Superior temporal gyrus (tissue), 1 donor: ENCODE results near the gene SCUBE2.
A peak's percentile ranks its signal among the peaks of the same experiment; 100 is the strongest.
"Not testable (repeated sequence)": the region's sequence is repeated elsewhere in the genome, so short reads cannot be mapped to it uniquely, and the experiment has no call there.

Source experiments
- DNase-seq: peaks from one replicate; pipeline ENCODE4 v3.0.0-alpha.2; 2016; ENCODE audit errors: extremely low spot score

SCUBE2 gene

GRCh38 chr11:9008661-9009060, 82.7 kb downstream of the SCUBE2 start:
- DNase-seq, result no peak

- DNase-seq, result no peak
Measured at GRCh38 chr11:9008011-9008550, 83.3 kb downstream of the SCUBE2 start.

- no peak for DNase-seq
Measured at GRCh38 chr11:9005087-9005486, 86.3 kb downstream of the SCUBE2 start.

- no peak for DNase-seq
Measured at GRCh38 chr11:9004183-9004926, 87.0 kb downstream of the SCUBE2 start.

GRCh38 chr11:9003573-9004182, 87.7 kb downstream of the SCUBE2 start, which contains the start of gene NRIP3:
TSS of gene NRIP3 (minus strand) at chr11:9004001. CDS start at chr11:9003935, 66 bp downstream.
- DNase-seq, result peak; percentile 43

- no peak for DNase-seq
Measured at GRCh38 chr11:9002920-9003572, 88.4 kb downstream of the SCUBE2 start.

- DNase-seq, result no peak
Measured at GRCh38 chr11:9001736-9002135, 89.7 kb downstream of the SCUBE2 start.

DNA sequence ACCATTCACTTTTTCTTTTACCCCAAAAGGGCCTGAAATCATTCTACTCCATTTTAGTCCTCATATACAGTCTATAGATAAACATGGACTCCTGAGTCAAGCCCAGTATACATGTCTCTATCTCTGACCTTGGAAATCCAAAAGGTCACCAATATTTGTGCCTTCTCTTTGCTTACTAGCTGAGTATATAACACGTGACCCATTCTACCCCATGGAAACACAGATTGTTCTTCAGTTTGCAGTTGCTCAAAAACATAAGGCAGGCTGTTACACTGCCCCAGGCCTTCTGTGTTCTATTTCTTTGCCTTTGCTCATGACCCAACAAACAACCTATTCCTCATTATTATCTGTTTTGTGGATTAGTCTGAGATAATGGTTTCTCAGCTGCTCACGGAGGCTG, 93.4 kb downstream of the SCUBE2 start:
- DNase-seq, result no peak

GRCh38 chr11:8997451-8997850, 93.9 kb downstream of the SCUBE2 start:
- no peak for DNase-seq

DNA sequence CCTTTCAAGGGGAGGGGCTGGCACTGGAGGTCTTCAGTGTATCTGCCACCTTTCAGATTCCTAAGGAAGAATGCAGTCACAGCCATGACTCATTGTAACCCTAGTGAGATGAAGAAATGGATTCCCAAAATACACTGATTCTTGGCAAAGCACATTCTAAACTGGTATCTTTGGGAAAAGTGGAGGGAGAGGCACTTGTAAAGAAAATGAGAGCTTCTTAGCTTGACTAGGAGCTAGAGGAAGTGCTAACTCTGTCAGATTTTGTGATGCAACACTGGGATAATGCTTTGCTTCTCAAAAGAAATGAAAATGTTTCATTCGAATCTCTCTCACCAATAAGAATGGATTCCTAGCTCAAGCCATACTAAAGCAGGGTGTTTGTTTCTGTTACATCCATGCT, 101.9 kb downstream of the SCUBE2 start:
- DNase-seq, result peak; percentile 56

DNA sequence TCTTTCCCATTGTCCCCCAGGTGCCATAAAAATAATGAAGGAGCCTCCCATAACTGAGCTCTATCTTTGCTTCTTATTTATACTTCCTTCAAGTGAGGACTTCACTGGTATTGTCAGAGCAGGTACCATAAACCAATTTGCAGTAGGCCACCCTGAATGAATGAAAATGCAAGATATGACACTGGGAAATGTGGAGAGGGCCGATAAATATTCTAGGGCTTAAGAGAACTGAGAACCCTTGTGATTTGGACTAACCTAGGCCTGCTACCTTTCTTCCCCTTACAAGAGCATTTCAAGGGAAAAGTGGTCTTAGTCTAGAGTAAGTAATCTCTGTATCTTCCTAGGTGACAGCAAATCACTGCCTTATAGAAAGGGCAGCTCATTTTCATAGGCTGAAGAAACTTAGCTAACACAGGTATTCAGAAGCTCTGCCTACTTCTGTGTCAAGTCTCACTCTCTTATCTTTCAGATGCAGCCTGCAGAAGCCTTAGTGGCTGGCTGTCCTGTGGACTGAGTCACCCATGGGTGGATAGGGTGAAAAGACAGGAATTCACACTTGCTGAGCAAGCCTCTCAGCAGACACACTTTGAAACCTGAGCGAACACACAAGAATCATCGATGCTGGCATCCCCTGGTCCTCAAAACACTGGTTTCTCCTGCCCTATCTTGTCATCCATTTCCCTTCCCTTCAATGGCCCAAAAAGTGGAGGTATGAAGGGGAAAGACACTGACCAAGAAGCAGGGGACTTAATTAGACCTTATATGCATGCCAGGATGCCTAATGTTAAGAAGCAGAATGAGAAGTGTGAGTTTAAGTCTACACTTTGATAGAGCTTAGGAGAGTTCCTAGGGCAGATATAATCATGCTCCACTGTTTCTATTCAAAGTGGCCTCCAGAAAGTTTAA, 102.8 kb downstream of the SCUBE2 start:
- no peak for DNase-seq

DNA sequence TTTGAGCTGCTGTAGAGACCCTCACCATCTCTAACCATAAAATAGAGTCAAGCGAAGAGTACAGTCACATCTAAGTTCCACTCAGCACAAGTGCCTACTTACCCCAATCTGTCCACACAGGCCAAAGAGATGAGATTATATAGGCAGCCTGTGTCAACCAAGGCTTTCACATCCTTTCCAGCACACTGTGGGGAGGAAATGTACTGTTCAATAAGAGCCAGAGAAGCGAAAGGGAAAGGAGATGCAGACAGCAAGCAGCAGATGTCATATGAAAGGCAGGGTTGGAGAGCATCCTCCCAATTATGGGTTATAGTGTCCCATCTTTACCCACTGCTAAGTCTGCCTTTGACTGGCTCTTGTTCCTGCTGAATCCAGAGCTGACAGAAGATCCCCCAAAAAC, 104.0 kb downstream of the SCUBE2 start:
- DNase-seq, result no peak

DNA sequence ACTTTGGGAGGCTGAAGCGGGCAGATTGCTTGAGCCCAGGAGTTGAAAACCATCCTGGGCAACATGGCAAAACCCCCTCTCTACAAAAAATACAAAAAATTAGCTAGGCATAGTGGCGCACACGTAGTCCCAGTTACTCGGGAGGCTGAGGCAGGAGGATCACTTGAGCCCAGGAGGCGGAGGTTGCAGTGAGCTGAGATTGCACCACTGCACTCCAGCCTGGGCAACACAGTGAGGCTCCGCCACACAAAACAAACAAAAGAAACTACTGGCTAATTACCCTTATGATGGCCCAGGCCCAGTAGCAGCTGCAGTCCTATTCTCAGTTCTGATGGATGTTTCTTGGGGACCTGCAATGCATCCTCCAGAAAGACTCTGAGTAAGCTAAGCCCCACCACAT, 104.6 kb downstream of the SCUBE2 start:
- DNase-seq, result not testable (repeated sequence)

- DNase-seq, result no peak
Measured at GRCh38 chr11:8985462-8985861, 105.9 kb downstream of the SCUBE2 start.

- no peak for DNase-seq
Measured at GRCh38 chr11:8983552-8983951, 107.8 kb downstream of the SCUBE2 start.

DNA sequence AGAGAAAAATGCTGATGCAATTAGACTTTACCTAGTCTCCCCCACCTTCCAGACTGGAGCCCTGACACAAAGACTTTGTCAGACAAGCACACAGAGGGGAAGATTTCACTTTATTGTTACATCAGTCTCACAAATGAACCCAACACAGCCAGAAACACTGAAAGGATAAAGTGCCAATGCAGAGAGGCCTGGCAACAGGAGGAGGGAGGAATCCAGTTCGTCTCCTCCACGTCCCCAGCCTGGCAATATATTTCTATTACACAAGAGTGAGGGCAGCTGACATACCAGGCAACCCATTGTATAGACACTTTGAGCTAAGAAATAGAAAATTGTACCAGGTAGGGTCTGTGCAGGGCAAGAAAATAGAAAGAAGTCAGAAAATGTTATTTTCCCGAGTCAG, 110.9 kb downstream of the SCUBE2 start:
- DNase-seq, result no peak

- DNase-seq, result not testable (repeated sequence)
Measured at GRCh38 chr11:8979365-8979764, 112.0 kb downstream of the SCUBE2 start.

DNA sequence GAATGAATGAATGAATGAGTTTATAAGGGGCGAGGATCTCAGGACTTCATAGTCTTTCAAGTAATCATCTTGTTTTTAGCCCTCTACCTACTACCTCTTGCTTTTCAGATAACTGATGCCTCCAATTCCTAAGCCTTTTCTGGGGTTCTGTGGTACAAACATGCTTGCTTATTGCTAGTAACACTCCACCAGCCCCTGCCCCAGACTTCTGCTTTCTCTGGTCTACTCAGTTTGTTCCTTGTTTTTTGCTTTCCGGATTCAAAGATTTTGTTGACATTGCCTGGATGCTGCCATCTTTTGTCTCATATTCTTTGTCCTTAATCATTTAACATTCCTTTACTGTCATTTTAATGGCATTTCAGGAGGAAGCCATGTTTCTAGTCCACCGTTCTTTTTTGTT, 118.3 kb downstream of the SCUBE2 start:
- DNase-seq, result no peak

DNA sequence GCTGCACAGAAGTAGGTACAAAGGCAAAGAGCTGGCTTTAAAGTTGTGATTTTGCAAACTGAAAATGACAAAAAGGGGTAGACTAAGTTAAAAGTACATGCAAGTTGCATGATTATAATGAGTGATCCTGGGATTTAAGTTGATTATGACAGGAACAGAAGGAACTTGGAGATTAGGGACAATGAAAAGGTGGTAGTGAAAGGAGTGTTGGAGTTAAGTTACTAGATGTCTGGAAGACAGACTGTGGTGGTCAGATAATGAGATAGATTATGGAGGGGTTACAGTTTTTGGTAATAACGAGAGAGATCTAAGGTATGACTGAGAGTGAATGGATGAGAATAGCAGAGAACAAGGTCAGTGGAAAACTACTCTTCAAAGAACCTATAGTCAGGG, 119.5 kb downstream of the SCUBE2 start:
- no peak for DNase-seq

GRCh38 chr11:8971196-8971923, 120.0 kb downstream of the SCUBE2 start:
- no peak for DNase-seq
